NOMO-1 treated with DMSO at 0.1 percent for 48 hours (cell line): ENCODE results near the gene DCLK3.
A peak's percentile ranks its signal among the peaks of the same experiment; 100 is the strongest.

Source experiments
- DNase-seq: peaks from one replicate; lab custom pipeline; 2025; ENCODE audit not compliant: unreplicated experiment; lab: John Stamatoyannopoulos, UW

The DCLK3 gene

DNA sequence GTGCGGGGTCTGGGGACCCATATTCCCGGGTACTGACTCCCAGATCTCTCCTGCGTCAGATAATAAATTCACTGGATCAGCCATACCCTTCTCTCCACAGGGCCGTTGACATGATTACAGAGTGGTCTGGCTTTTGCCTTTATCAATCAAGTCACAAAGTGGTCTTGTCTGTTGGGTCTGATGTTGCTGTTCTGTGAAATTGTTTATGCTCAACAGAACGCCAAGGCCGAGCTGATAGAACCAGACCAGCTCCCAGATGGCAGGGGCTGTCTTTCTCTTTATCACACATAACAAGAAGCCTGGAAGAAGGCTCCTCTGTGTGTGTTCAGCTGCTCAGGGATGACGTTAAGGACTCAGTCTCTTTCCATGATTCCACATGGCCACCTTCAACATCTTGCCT lies 751 bp upstream of the DCLK3 start:
- no peak for DNase-seq

DNA sequence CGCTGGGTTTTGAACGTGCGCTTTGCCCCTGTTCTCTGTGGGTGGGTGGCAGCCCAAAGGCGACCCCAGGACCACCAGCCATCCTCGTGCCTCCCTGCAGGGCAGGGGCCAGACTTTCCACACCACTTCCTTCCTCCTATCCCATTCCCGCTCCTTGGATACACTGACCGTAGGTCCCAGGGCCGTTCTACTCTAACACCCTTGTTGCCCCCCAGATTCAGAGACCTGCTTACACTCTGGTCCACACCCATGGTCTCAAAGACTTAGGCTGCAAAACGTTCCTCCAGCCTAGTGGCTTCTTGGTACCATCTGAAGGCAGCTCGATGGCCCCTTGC lies 318 bp upstream of the DCLK3 start:
- DNase-seq, result no peak

DNA sequence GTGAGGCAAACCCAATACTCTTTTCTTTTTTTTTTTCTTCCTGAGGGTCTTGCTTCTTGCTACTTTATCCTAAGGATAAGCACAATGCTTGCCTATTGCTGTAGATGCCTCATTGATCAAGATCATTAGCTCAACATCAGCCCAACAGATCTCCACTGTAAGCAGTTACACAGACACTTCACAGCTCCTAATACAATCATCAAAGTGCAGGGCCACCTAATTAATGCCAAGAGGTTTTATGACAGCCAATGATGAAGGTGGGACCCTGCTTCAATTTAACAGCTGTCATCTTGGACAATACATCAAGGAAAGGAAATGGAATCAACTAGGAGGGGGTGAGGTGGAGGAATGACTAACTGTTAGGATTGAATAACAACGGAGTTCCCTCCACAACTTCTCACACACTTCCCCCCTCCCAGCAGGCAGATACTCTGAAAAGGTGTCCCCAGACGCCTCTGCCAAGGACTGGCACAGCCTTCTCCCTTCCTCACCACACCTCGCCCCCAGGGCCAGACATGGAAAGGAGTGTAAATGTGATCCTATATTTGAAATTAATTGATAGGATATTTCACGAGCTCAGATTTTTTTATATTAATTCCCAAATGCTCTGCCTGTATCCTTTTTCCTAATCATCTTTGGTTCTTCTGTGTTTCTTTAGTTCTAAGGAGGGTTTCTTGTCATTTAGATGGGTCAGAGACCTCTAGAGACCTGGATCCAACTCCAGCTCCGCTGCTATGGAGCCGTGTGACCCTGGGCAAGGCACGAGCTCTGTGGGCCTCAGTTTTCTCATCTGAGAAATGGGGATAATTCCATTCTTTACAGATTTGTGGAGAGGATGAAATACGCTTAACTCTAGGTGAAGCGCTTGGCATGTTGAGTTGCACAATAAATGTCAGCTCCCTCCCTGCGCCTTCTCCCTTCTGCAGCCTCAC lies 1.2 kb downstream of the DCLK3 start:
- DNase-seq, result no peak

DNA sequence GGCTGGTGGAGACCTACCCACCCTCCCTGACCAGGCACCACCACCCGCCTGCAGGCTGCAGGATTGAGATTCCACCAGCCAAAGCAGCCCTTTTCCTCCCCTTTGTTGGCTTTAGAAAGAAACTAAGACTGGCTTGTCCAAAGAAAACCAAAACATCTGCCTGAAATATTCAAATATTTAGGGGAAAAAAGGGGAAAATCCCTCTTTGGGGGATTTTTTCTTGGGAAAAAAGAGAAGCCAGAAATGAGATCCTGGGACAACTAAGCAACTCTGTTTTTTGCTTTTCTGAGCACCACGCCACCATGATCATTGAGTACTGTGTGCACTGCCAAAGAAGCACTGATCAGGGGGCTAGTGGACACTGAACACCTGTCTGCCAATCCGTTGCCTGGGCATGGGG lies 2.6 kb downstream of the DCLK3 start:
- DNase-seq, result no peak

DNA sequence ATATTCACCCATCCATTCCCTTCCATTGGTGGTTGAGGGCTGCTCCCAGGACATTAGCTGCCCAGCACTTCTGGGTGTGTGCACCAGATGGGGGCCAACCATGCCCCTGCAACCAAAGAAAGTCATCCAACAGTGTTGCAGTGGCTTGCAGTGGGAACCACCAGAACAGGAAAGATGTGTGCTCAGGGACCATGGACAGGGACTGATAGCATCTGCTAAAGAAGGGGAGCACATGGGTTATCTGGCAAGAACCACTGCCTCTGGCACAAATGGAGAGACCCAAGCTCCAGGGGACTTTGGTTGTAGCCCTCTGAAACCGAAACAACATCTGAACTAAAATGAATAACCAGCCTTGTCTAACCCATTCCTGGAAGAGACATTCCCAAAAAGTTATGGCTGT lies 8.1 kb downstream of the DCLK3 start:
- no peak for DNase-seq

- no peak for DNase-seq
Observed at GRCh38 chr3:36751326-36751725, 13.0 kb downstream of the DCLK3 start.

GRCh38 chr3:36750737-36751136 lies 13.6 kb downstream of the DCLK3 start:
- no peak for DNase-seq

DNA sequence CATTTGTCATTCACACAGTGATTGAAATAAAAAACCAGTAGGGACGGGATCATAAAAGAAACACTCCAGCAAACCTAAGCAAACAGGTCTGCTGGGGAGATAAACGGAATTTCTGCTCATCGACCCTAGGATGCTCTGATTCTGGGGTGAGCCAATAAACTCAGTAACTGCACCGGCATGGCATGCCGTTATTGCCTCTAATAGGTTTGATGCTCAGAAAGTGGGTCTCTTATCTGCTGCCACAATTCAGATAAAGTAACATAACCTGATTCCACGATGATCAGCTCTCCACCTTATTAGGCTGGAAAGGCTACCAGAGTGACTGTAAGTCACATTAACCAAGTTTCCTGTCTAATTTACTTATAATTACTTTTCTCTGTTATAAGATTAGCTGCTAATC lies 19.6 kb downstream of the DCLK3 start:
- DNase-seq, result no peak

GRCh38 chr3:36743826-36744225 lies 20.5 kb downstream of the DCLK3 start:
- DNase-seq, result no peak

DNA sequence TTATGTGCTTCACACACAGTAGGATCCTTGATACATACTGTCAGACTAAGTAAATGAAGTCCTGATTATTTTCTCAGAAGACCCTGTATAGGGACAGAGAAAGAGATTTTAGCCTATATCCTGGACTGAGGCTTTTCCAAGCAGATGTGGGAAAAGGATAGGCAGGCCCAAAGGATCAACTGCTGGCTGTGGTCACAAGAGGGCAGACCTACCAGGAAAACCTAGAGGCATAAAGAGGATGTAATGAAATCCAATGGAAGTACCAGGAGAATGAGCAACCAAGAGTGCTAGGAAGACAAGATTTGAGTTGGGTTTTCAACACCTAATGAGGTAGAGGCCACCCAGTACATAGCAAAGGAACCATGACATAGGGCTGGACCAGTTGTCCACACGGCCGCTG lies 23.1 kb downstream of the DCLK3 start:
- DNase-seq, result no peak

- DNase-seq, result no peak
Observed at GRCh38 chr3:36740787-36741186, 23.6 kb downstream of the DCLK3 start.

- DNase-seq, result no peak
Observed at GRCh38 chr3:36738702-36739101, 25.7 kb downstream of the DCLK3 start.

DNA sequence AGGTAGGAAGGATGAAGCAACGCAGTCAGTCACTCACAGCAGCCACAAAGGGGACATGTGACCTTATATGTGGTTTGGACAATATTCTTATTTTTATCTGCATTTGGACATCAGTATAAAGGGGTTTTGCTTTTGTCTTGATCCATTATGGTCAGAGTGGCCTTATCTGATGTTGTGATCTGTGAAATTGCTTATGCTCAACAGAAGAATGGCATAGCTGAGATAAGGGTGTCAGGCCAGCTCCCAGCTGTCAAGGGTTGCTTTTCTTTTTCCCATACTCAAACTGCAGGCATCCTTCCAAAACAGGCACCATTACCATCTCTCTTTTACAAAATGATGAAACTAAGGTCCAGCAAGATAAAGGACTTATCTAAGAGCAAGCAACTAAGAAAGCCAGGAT lies 28.1 kb downstream of the DCLK3 start:
- no peak for DNase-seq

- peak; percentile 15 for DNase-seq
Observed at GRCh38 chr3:36734742-36735141, 29.6 kb downstream of the DCLK3 start.

- no peak for DNase-seq
Observed at GRCh38 chr3:36733723-36734122, 30.6 kb downstream of the DCLK3 start.

DNA sequence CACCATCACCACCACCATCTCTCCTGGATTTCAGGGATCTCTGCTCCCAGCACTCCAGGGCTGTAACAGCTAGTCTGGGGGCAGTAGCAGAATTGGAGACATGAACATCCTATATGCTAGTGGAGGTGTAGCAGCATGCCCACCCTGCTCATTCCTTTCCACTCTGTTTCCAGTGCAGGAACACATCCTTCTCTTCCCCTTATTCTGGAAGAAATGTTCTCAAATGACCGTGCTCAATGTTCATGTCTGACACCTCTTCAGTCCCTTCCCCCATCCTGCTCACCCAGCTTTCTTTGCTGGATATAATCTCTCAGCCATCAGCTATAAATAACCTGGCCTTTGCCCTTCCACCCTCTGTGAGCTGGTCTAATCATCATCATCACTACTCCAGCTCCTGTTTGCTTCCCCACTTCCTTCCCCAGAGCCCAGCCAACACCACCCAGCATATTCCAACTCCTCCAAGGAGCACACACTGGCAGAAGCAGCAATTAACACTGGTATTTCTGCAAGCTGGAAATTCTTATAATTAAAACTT lies 31.1 kb downstream of the DCLK3 start:
- DNase-seq, result no peak

DNA sequence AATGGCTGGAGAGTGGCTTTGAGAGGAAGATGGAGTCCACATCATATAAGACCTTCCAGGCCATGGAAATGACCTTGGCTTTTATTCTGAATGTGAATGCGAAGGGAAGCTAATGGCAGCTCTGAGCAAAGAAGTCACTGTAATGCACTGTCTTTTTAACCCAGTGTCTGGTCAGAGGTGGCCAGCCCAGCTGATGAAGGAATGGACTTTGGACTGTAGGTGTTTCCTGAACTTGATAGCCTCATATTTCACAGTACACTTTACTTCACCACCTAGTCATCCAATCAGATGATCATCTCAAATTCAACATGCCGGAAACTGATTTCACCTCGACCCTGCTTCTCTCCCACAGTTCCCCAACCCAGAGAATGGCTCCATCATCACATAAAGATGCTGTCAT lies 33.4 kb downstream of the DCLK3 start:
- DNase-seq, result no peak

GRCh38 chr3:36729204-36730056 lies 34.9 kb downstream of the DCLK3 start:
- DNase-seq, result peak; percentile 43

DNA sequence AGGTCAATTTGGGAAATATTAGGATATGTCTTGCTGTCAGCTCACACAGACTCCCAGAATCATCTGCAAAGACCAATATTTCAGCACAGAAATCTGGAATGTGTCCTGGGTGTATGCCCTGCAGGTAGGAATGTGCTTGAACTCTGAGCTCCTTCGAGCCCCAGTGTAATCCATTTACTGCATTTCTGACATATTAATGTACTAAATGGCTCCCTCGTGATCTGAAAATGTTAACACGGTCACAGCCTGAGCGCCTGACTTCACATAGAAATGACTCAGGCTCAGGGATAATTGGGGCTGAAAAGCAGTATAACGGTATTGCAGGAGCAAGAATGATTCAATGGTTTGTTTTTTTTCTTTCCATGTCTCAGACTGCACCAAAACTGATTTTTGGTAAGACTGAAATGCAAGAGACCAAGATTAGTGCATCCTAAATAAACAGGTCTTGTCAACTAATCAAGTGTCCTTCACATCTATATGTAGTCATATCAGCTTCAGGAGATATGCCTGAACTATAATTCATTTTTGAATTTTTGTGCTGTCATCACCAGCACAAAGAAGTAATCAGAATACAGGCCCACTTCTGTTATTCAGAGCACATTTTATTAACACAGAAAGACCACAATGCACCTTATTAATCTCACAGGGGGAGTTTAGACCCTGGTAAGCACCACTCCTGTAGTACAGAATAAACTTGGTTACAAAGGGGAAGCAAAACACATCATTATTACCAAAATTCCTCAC lies 49.8 kb downstream of the DCLK3 start:
- DNase-seq, result no peak

GRCh38 chr3:36713904-36714303 lies 50.4 kb downstream of the DCLK3 start:
- DNase-seq, result no peak

DNA sequence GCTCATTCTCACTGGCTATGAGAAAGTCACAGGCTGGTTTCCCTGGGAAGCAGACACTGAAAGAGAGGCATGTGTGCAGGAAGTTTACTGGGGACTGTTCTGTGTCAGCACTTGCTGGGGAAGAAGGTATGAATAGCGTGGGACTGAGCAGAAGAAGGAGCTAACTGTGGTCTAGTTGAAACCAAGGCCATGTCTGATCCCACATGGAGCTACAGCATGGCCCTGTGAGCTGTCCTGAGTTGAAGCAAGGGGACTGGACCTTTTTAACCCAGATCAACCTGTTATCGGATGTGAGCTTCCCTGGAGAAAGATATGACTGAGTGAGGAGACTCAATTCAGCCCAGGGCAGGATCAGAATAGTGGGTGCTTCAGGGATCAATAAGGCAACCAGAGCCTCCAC lies 53.7 kb downstream of the DCLK3 start:
- no peak for DNase-seq
